ENCODE data around the gene PLA2G5.
"Not testable (repeated sequence)": the region's sequence is repeated elsewhere in the genome, so short reads cannot be mapped to it uniquely, and the experiment has no call there.

GRCh38 chr1:20030436-20031151 lies 39.4 kb upstream of the PLA2G5 start:
- not testable (repeated sequence) for TF ChIP-seq CTCF, POLR2A (IDR thresholded peaks at IDR 0.05)

All from thyroid gland (tissue), 4 donors.